ENCODE data around the gene LPP. TPM values are rescaled to one million over a fixed set of nuclear protein-coding genes. Genes with fewer than 3 reads are reported as not detected.

LPP gene
- polyA plus RNA-seq, 1 donor (not counting 4 experiments of a cell fraction or from before 2014, with no cell fraction given), result 16.0 TPM

DNA sequence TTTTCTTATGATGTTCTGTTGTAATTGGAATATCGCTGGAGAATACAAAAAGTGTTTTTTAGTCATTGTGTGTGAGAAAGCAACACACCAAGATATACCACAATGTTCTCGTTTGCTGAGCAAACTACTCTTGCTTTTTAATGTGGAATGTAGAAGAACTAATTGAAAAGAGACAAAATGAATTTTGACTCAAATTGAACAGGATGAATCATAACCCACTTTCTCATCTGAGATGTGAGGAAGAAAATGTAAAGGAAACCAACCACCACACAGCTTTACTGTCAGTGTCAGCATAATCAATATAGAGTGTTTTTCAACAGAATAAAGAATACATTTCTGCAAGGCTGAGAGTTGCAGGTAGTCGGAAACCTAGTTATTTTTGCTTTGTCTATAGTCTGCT, 569.0 kb downstream of the LPP start:
- no peak for TF ChIP-seq EZH2 (IDR thresholded peaks at IDR 0.05; ENCODE audit: low read length)
- TF ChIP-seq, protein P1, sequence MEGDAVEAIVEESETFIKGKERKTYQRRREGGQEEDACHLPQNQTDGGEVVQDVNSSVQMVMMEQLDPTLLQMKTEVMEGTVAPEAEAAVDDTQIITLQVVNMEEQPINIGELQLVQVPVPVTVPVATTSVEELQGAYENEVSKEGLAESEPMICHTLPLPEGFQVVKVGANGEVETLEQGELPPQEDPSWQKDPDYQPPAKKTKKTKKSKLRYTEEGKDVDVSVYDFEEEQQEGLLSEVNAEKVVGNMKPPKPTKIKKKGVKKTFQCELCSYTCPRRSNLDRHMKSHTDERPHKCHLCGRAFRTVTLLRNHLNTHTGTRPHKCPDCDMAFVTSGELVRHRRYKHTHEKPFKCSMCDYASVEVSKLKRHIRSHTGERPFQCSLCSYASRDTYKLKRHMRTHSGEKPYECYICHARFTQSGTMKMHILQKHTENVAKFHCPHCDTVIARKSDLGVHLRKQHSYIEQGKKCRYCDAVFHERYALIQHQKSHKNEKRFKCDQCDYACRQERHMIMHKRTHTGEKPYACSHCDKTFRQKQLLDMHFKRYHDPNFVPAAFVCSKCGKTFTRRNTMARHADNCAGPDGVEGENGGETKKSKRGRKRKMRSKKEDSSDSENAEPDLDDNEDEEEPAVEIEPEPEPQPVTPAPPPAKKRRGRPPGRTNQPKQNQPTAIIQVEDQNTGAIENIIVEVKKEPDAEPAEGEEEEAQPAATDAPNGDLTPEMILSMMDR (optimal IDR thresholded peaks at IDR 0.05 in 1 of 3, IDR thresholded peaks at IDR 0.05 in 1 of 3, conservative IDR thresholded peaks at IDR 0.05 in 1 of 3; ENCODE audit: extremely low read depth in 1 of 3, insufficient read depth in 2 of 3, low read length in 3 of 3), result no peak
- Histone ChIP-seq H3K36me3 (ENCODE audit: control insufficient read depth in 2 of 2, extremely low read depth in 1 of 2, insufficient read depth in 2 of 2, low read length in 2 of 2) (no peaks in the 10 kb centered on the region), H3K9ac (ENCODE audit: control insufficient read depth, extremely low read depth, insufficient read depth, low read length) (no peak overlapping the region)

GRCh38 chr3:188727052-188727451, 573.1 kb downstream of the LPP start:
- no peak overlapping the region for H3K4me3 ChIP-seq (ENCODE audit: control insufficient read depth in 2 of 3, extremely low read depth in 1 of 3, insufficient read depth in 2 of 3, low read depth in 1 of 3, low read length in 3 of 3)
- no peaks in the 10 kb centered on the region for H3K27me3 ChIP-seq (ENCODE audit: control insufficient read depth, extremely low read depth, insufficient read depth, low read length)
- dilution Hi-C loops (cut with MboI; ENCODE audit: extremely low pct_ligation_motif_present, low sequenced_read_pairs), result no loop called here
- no peak for TF ChIP-seq EZH2 (IDR thresholded peaks at IDR 0.05; ENCODE audit: low read length)
- TF ChIP-seq, protein P1 (optimal IDR thresholded peaks at IDR 0.05 in 1 of 3, IDR thresholded peaks at IDR 0.05 in 1 of 3, conservative IDR thresholded peaks at IDR 0.05 in 1 of 3; ENCODE audit: extremely low read depth in 1 of 3, insufficient read depth in 2 of 3, low read length in 3 of 3), result no peak
- H3K36me3 ChIP-seq (ENCODE audit: control insufficient read depth in 2 of 2, extremely low read depth in 1 of 2, insufficient read depth in 2 of 2, low read length in 2 of 2), result no peaks in the 10 kb centered on the region
- H2AFZ ChIP-seq (ENCODE audit: control insufficient read depth, low read length), result no peak overlapping the region
- FAIRE-seq (no peak), DNase-seq (ENCODE audit: low read depth, low spot score) (no peak)
- no peaks in the 10 kb centered on the region for H4K20me1 ChIP-seq (ENCODE audit: control insufficient read depth, extremely low read depth, insufficient read depth, low read length)
- H3K9me1 ChIP-seq (ENCODE audit: control insufficient read depth, extremely low read depth, insufficient read depth, low read length), result no peaks in the 10 kb centered on the region
- H3K4me1 ChIP-seq (ENCODE audit: control insufficient read depth, extremely low read depth, insufficient read depth, low read length), result no peaks in the 10 kb centered on the region
- no peak overlapping the region for H3K9ac ChIP-seq (ENCODE audit: control insufficient read depth, extremely low read depth, insufficient read depth, low read length)
- H3K79me2 ChIP-seq (ENCODE audit: control insufficient read depth, insufficient read depth, low read length), result no peaks in the 10 kb centered on the region
- no peaks in the 10 kb centered on the region for H3K9me3 ChIP-seq (ENCODE audit: control insufficient read depth, low read depth, low read length)
- H3K4me2 ChIP-seq (ENCODE audit: control insufficient read depth, extremely low read depth, insufficient read depth, low read depth, low read length), result no peak overlapping the region
- no peak overlapping the region for H3K27ac ChIP-seq (ENCODE audit: control insufficient read depth, insufficient read depth, low read length)

More for the DNA sequence above, 569.0 kb downstream of the LPP start:
- Histone ChIP-seq H3K9me1 (ENCODE audit: control insufficient read depth, extremely low read depth, insufficient read depth, low read length) (no peaks in the 10 kb centered on the region), H4K20me1 (ENCODE audit: control insufficient read depth, extremely low read depth, insufficient read depth, low read length) (no peaks in the 10 kb centered on the region), H3K9me3 (ENCODE audit: control insufficient read depth, low read depth, low read length) (no peaks in the 10 kb centered on the region), H3K4me1 (ENCODE audit: control insufficient read depth, extremely low read depth, insufficient read depth, low read length) (peaks cover 7% of the 10 kb centered on the region), H3K79me2 (ENCODE audit: control insufficient read depth, insufficient read depth, low read length) (no peaks in the 10 kb centered on the region), H3K4me2 (ENCODE audit: control insufficient read depth, extremely low read depth, insufficient read depth, low read depth, low read length) (no peak overlapping the region), H3K27ac (ENCODE audit: control insufficient read depth, insufficient read depth, low read length) (no peak overlapping the region), H2AFZ (ENCODE audit: control insufficient read depth, low read length) (no peak overlapping the region), H3K27me3 (ENCODE audit: control insufficient read depth, extremely low read depth, insufficient read depth, low read length) (no peaks in the 10 kb centered on the region), H3K4me3 (ENCODE audit: control insufficient read depth in 2 of 3, extremely low read depth in 1 of 3, insufficient read depth in 2 of 3, low read depth in 1 of 3, low read length in 3 of 3) (no peak overlapping the region)
- DNase-seq (ENCODE audit: low read depth, low spot score), result no peak
- dilution Hi-C loops (cut with MboI; ENCODE audit: extremely low pct_ligation_motif_present, low sequenced_read_pairs), result no loop called here
- FAIRE-seq, result no peak

All from keratinocyte (primary cell).